Measurements from ENCODE around the gene DNAJC16. TPM values are rescaled to one million over a fixed set of nuclear protein-coding genes. Genes with fewer than 3 reads are reported as not detected.

DNAJC16 gene
- total and polyA plus RNA-seq, 11 donors: 4.2 to 22.8 (median 18.4) TPM

GRCh38 chr1:15605398-15606383 is 79.0 kb downstream of the DNAJC16 start:
- no peak for TF ChIP-seq CTCF (IDR thresholded peaks at IDR 0.05)

DNA sequence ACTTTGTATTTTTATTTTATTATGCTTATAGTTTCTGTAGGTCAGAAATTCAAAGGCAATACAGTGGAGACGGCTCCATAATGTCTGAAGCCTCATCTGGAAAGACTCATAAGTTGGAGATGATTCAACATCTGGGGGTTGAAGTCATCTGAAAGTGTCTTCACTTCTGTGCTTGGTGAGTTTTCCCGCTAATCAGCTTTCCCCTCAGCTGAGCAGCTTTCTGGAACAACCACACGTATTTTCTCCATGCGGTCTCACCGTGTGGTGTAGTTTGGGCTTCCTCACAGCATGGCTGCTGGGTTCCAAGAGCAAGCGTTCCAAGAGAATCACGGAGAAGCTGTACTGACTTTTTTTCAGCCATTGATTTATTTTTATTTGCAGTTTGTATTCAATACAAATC is 83.0 kb downstream of the DNAJC16 start:
- no peaks in the 10 kb centered on the region for H3K9me3 ChIP-seq
- intact Hi-C loops (cut with DNase I): loop anchor here in 1 of 10 donors (10.0 kb wide), 1 partner anchor 125 kb away; the partner anchor contains the start of gene SLC25A34
- no peaks in the 10 kb centered on the region for H3K4me1 ChIP-seq
- no peaks in the 10 kb centered on the region for H3K36me3 ChIP-seq
- DNase-seq: no peak
- H3K27ac ChIP-seq: no peak overlapping the region
- H3K4me3 ChIP-seq: no peak overlapping the region
- TF ChIP-seq POLR2A (IDR thresholded peaks at IDR 0.05) (no peak), CTCF (IDR thresholded peaks at IDR 0.05) (no peak)
- 84 to 87% (median 86%) methylated on average over 7 of the region's 7 CpGs for WGBS, 4 donors
- ATAC-seq: no peak
- no peaks in the 10 kb centered on the region for H3K27me3 ChIP-seq

More at GRCh38 chr1:15605398-15606383, 79.0 kb downstream of the DNAJC16 start:
- WGBS, 4 donors: 86 to 93% (median 90%) methylated on average over 11 of the region's 11 CpGs
- intact Hi-C loops (cut with DNase I): loop anchor here in 1 of 10 donors (10.0 kb wide), 1 partner anchor 129 kb away; the partner anchor contains the start of gene SLC25A34
- no peaks in the 10 kb centered on the region for H3K9me3 ChIP-seq
- H3K4me3 ChIP-seq: no peak overlapping the region
- no peaks in the 10 kb centered on the region for H3K27me3 ChIP-seq
- peaks cover 0 to 21% (median 11%) of the 10 kb centered on the region in 12 donors for H3K4me1 ChIP-seq
- ATAC-seq (no peak), DNase-seq (no peak)
- no peaks in the 10 kb centered on the region for H3K36me3 ChIP-seq
- no peak overlapping the region for H3K27ac ChIP-seq

GRCh38 chr1:15610167-15610566 is 83.5 kb downstream of the DNAJC16 start:
- Histone ChIP-seq H3K36me3 (no peaks in the 10 kb centered on the region), H3K9me3 (no peaks in the 10 kb centered on the region), H3K4me3 (no peak overlapping the region), H3K4me1 (no peaks in the 10 kb centered on the region), H3K27me3 (no peaks in the 10 kb centered on the region), H3K27ac (no peak overlapping the region)
- DNase-seq: no peak
- 63 to 72% (median 66%) methylated on average over 4 of the region's 4 CpGs for WGBS, 4 donors
- TF ChIP-seq POLR2A (IDR thresholded peaks at IDR 0.05) (no peak), CTCF (IDR thresholded peaks at IDR 0.05) (no peak)
- intact Hi-C loops (cut with DNase I): no loop called here
- ATAC-seq: no peak
